OCI-LY1 (cell line): ENCODE data around the gene RBSN.

ENCODE experiments used
- CTCF ChIP-seq: fragments of 200-600 bp; sonication (generic), shearing (Covaris generic); IDR thresholded peaks from 2 replicates; pipeline ENCODE4 v1.5.1; 2017; ENCODE audit warnings: mild to moderate bottlenecking, antibody characterized with exemption, low read length, moderate library complexity, mixed read lengths
- EZH2 ChIP-seq: fragments of 200-600 bp; sonication (generic), shearing (Covaris generic); IDR thresholded peaks from 2 replicates; pipeline ENCODE4 v1.8.0; 2017; ENCODE audit warnings: borderline replicate concordance, mixed run types, mild to moderate bottlenecking, antibody characterized with exemption, low read length, moderate library complexity, mixed read lengths

DNA sequence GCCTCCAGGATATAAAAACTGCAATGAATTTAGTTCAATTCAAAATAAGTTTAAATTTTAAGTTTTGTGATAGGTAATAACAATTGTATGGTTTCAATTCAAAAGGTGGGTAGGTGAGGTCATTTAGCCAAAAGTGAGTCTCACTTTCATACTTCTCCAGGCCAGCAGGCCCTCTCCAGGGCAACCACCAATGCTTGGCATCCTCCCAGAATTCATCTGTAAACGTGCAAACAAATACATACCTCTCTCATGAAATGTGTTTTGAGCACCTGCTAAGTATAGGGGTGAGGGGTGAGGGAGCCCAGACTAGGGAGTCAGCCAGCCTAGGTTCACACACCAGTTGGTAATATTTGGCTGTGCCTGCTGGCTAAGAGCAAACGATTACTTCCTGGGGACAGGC is 22.0 kb upstream of the RBSN start:
- TF ChIP-seq CTCF (no peak), EZH2 (no peak)
